BE2C (cell line): Measurements from ENCODE around the gene SF3A1.

Experiments
- DNase-seq: peaks from one replicate; pipeline ENCODE4 v3.0.0-alpha.2; 2020
- H3K27me3 ChIP-seq: fragments of 250-450 bp; sonication (Bioruptor Pico); 2 replicates; pipeline ENCODE4 v1.5.1; 2020; ENCODE audit warnings: mild to moderate bottlenecking
- H3K36me3 ChIP-seq: fragments of 250-450 bp; sonication (Bioruptor Pico); 2 replicates; pipeline ENCODE4 v1.5.1; 2020; ENCODE audit warnings: mild to moderate bottlenecking
- H3K4me1 ChIP-seq: fragments of 250-450 bp; sonication (Bioruptor Pico); 2 replicates; pipeline ENCODE4 v1.5.1; 2020
- H3K4me3 ChIP-seq: 2 replicates; pipeline ENCODE4 v1.5.1; 2011; ENCODE audit warnings: low read depth, low read length
- H3K9me3 ChIP-seq: fragments of 250-450 bp; sonication (Bioruptor Pico); 2 replicates; pipeline ENCODE4 v1.5.1; 2020
- TF ChIP-seq, protein P1 (sequence below): IDR thresholded peaks from 2 replicates; pipeline ENCODE4 v1.5.1; 2012; ENCODE audit warnings: mild to moderate bottlenecking, low read depth, low read length

Gene SF3A1

DNA sequence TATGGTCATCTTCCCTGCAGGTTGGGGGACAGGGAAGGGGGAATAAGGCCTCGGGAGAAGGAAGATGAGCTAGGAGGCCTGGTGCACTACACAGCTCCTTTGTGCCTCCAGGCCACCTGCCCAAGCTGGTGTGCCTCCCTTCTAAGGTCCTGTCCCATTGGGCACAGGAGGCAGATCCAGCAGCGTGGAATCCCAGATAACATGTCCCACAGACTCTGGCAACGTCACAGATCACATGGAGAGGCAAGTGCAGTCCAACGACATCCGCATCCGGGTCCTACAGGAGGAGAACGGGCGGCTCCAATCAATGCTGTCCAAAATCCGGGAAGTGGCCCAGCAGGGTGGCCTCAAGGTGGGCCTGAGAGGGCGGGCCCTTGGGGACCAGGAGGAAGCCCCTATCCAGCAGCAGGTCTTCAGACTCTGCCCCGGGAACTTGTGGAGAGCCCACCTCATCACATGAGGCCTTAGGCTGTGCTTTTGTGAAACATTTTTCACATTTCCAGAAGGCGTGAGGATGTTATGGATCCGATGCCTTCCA is 18.7 kb upstream of the SF3A1 start:
- H3K27me3 ChIP-seq = no peaks in the 10 kb centered on the region
- peak; percentile 2 for DNase-seq
- no peaks in the 10 kb centered on the region for H3K36me3 ChIP-seq
- H3K9me3 ChIP-seq = no peaks in the 10 kb centered on the region
- peaks cover 6% of the 10 kb centered on the region; the same call in 1 of the 2 replicates for H3K4me1 ChIP-seq
- TF ChIP-seq, protein P1, sequence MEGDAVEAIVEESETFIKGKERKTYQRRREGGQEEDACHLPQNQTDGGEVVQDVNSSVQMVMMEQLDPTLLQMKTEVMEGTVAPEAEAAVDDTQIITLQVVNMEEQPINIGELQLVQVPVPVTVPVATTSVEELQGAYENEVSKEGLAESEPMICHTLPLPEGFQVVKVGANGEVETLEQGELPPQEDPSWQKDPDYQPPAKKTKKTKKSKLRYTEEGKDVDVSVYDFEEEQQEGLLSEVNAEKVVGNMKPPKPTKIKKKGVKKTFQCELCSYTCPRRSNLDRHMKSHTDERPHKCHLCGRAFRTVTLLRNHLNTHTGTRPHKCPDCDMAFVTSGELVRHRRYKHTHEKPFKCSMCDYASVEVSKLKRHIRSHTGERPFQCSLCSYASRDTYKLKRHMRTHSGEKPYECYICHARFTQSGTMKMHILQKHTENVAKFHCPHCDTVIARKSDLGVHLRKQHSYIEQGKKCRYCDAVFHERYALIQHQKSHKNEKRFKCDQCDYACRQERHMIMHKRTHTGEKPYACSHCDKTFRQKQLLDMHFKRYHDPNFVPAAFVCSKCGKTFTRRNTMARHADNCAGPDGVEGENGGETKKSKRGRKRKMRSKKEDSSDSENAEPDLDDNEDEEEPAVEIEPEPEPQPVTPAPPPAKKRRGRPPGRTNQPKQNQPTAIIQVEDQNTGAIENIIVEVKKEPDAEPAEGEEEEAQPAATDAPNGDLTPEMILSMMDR = no peak
- H3K4me3 ChIP-seq = no peak overlapping the region

DNA sequence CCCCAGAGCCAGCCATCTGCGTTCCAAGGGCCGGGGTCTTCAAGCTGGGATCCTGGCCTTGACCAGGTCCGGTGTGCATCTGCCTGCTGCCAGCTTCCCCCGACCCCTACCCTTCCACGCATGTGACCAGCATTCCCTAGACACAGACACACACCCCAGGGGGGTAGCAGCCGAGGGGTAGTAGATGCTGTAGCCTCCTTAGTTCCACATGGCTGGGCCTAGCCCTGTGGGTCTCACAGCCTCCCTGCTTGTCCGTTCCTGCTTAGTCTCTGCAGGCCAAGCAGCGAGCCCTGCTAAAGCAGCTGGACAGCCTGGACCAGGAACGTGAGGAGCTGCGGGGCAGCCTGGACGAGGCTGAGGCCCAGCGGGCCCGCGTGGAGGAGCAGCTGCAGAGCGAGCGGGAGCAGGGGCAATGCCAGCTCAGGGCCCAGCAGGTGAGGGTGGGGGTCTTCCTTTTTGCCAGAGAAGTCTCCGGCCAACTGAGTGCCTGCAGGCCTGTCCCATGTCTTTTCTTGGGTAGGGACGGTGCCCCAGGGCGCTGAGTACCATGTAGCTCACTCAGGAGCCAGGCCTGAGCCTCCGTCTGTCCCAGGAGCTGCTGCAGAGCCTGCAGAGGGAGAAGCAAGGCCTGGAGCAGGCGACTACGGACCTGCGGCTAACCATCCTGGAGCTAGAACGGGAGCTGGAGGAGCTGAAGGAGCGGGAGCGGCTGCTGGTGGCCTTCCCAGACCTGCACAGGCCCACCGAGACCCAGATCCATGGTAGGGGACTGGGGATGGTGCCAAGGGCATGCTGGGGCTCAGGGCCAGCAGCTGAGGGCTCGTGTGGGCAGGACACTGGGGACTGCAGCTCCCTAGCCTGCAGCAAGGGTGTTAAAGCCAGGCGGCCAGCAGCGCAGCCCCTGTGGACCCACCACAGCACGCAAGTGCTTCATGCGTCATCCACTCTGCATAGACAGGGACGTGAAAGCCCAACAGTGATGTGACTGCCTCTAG is 16.9 kb upstream of the SF3A1 start:
- no peak for DNase-seq
- H3K4me3 ChIP-seq = no peak overlapping the region
- H3K36me3 ChIP-seq = no peaks in the 10 kb centered on the region
- H3K4me1 ChIP-seq = peaks cover 7% of the 10 kb centered on the region; the same call in 1 of the 2 replicates
- no peaks in the 10 kb centered on the region for H3K9me3 ChIP-seq
- H3K27me3 ChIP-seq = no peaks in the 10 kb centered on the region
- TF ChIP-seq, protein P1 = no peak

DNA sequence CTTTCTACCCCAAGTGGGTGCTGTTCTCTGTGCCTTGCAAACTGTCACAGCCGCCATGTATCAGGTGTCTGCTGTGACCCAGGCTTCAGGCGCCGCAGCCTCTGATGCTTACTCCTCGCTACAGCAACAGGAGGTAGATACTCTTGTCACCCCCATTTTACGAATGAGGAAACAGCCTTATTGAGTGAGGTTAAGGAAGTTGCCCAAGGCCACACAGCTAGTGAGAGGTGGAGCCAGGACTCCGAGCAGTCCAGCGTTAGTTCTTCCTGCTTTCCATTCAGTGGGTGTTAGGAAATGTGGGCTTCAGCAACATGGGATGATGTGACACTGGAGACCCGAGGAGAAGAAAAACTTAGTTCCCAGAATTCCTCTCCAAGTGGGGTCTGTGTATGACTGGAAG is 16.2 kb upstream of the SF3A1 start:
- TF ChIP-seq, protein P1 = no peak
- peaks cover 7% of the 10 kb centered on the region; the same call in 1 of the 2 replicates for H3K4me1 ChIP-seq

DNA sequence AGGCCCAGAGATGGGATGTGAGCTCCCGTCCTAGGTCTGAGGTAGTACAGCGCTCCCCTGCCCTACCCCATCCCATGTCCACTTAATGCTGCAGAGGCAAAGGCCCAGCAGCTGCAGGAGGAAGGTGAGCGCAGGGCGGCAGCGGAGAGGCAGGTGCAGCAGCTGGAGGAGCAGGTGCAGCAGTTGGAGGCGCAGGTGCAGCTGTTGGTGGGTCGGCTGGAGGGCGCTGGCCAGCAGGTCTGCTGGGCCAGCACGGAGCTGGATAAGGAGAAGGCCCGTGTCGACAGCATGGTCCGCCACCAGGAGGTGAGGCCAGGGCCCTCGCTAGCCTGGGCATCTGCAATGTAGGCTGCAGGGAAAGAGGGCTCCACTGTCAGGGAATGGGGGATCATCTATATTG is 15.3 kb upstream of the SF3A1 start:
- no peaks in the 10 kb centered on the region for H3K27me3 ChIP-seq
- TF ChIP-seq, protein P1 = no peak
- H3K36me3 ChIP-seq = no peaks in the 10 kb centered on the region
- peaks cover 7% of the 10 kb centered on the region; the same call in 1 of the 2 replicates for H3K4me1 ChIP-seq
- no peak overlapping the region for H3K4me3 ChIP-seq
- H3K9me3 ChIP-seq = no peaks in the 10 kb centered on the region
- DNase-seq = no peak

More for the DNA sequence above, 16.2 kb upstream of the SF3A1 start:
- Histone ChIP-seq H3K36me3 (no peaks in the 10 kb centered on the region), H3K4me3 (no peak overlapping the region), H3K27me3 (no peaks in the 10 kb centered on the region), H3K9me3 (no peaks in the 10 kb centered on the region)
- no peak for DNase-seq

DNA sequence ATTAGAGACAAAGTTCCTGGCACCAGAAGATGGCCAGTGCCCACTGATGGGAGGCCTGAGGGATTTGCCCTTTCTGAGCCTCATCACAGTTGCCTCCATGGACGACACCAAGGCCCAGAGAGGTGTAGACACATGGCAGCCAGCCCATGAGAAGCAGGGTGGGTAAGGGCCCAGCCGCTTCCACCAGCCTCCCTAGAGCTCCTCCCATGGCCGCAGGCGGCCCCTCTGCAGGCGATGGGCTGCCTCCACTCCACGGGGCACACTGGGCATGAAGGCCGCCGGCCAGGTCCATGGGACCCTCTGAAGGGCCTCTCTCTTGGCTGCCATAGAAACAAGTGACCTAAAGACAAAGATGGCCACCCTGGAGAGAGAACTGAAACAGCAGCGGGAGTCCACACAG is 14.6 kb upstream of the SF3A1 start:
- no peaks in the 10 kb centered on the region for H3K27me3 ChIP-seq
- no peaks in the 10 kb centered on the region for H3K36me3 ChIP-seq
- H3K9me3 ChIP-seq = no peaks in the 10 kb centered on the region
- DNase-seq = no peak
- TF ChIP-seq, protein P1 = no peak
- peaks cover 7% of the 10 kb centered on the region; the same call in 1 of the 2 replicates for H3K4me1 ChIP-seq
- no peak overlapping the region for H3K4me3 ChIP-seq
